Measurements from ENCODE around the gene GSK3A.

DNA sequence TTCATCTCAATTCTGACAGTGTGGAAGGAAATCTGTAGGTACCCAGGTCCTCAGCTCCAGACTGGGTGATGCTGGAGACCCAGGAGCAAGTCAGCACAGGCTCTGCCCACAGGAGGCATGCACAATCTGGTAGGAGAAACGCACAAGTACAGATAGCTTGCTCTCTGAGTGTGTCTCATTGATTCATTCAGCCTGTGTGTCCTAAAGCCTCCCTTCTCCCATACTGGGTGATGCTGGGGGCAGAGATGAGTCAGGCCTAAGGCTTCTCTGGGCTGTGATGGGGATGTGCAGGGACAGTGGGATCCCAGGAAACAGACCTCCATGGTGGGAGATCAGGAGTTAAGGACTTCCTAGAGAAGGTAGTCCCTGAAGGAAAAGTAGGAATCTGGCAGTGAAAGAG, 15.5 kb downstream of the GSK3A start:
- no peak for TF ChIP-seq EP300 (IDR thresholded peaks at IDR 0.05)
- TF ChIP-seq, protein P1, sequence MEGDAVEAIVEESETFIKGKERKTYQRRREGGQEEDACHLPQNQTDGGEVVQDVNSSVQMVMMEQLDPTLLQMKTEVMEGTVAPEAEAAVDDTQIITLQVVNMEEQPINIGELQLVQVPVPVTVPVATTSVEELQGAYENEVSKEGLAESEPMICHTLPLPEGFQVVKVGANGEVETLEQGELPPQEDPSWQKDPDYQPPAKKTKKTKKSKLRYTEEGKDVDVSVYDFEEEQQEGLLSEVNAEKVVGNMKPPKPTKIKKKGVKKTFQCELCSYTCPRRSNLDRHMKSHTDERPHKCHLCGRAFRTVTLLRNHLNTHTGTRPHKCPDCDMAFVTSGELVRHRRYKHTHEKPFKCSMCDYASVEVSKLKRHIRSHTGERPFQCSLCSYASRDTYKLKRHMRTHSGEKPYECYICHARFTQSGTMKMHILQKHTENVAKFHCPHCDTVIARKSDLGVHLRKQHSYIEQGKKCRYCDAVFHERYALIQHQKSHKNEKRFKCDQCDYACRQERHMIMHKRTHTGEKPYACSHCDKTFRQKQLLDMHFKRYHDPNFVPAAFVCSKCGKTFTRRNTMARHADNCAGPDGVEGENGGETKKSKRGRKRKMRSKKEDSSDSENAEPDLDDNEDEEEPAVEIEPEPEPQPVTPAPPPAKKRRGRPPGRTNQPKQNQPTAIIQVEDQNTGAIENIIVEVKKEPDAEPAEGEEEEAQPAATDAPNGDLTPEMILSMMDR (IDR thresholded peaks at IDR 0.05): no peak
- TF ChIP-seq POLR2A (IDR thresholded peaks at IDR 0.05): no peak
